Measurements from ENCODE around the gene PDYN.

The PDYN gene

GRCh38 chr20:1934721-1935573 is 58.9 kb downstream of the PDYN start:
- DNase-seq (ENCODE audit: low read depth): no peak

GRCh38 chr20:1934156-1934555 is 59.7 kb downstream of the PDYN start:
- no peak for DNase-seq (ENCODE audit: low read depth)

- no peak for DNase-seq (ENCODE audit: low read depth)
Measured at GRCh38 chr20:1933465-1933870, 60.4 kb downstream of the PDYN start.

- no peak for DNase-seq (ENCODE audit: low read depth)
Measured at GRCh38 chr20:1932971-1933370, 60.9 kb downstream of the PDYN start.

- no peak for DNase-seq (ENCODE audit: low read depth)
Measured at GRCh38 chr20:1931830-1932229, 62.0 kb downstream of the PDYN start.

GRCh38 chr20:1930165-1930564 is 63.7 kb downstream of the PDYN start:
- no peak for DNase-seq (ENCODE audit: low read depth)

GRCh38 chr20:1929460-1929859 is 64.4 kb downstream of the PDYN start:
- DNase-seq (ENCODE audit: low read depth): no peak

GRCh38 chr20:1928782-1929181 is 65.1 kb downstream of the PDYN start:
- no peak for DNase-seq (ENCODE audit: low read depth)

All from stimulated activated CD4-positive, alpha-beta T cell treated with anti-CD3 and anti-CD28 coated beads, Interleukin-2, amount 100 ng/mL, for 4 hours (primary cell).